HFF-Myc (cell line): ENCODE data around the gene CEND1.

Experiments used
- DNase-seq: peaks from one replicate; pipeline ENCODE4 v3.0.0-alpha.2; 2011; ENCODE audit warnings: low read depth; ENCODE audit errors: extremely low read depth
- H3K4me3 ChIP-seq: replicated peaks from 2 replicates; pipeline ENCODE4 v1.5.1; 2011; ENCODE audit warnings: low read depth, mild to moderate bottlenecking, control low read depth, low read length
- TF ChIP-seq, protein P1 (sequence below): IDR thresholded peaks from 2 replicates; pipeline ENCODE4 v1.5.1; 2012; ENCODE audit warnings: mild to moderate bottlenecking, low read depth, low read length, control low read depth; ENCODE audit errors: missing control alignments

The CEND1 gene

DNA sequence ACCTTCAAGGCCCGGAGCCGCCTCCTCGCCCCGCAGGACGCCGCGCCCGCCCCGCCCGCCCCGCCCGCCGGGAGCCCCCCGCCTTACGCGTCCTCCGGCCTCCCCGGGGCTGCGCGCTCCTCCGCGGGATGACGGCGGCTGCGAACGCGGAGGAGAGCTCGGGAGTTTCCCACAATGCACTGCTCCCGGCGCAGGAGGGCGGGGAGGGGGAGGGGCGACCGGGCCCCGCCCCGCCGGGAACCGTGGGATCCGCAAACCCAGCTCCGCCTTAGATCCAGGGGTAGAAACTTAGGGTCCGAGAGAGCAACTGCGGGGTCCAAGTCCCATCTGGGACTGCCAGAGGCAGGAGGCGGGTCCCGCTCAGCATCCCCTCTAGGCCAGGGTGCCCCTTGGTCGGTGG, at the start of gene CEND1:
CEND1 (minus strand) TSS at position 148 of the 400 bp plus-strand sequence. CDS start 1,514 bp downstream, outside the sequence.
- TF ChIP-seq, protein P1, sequence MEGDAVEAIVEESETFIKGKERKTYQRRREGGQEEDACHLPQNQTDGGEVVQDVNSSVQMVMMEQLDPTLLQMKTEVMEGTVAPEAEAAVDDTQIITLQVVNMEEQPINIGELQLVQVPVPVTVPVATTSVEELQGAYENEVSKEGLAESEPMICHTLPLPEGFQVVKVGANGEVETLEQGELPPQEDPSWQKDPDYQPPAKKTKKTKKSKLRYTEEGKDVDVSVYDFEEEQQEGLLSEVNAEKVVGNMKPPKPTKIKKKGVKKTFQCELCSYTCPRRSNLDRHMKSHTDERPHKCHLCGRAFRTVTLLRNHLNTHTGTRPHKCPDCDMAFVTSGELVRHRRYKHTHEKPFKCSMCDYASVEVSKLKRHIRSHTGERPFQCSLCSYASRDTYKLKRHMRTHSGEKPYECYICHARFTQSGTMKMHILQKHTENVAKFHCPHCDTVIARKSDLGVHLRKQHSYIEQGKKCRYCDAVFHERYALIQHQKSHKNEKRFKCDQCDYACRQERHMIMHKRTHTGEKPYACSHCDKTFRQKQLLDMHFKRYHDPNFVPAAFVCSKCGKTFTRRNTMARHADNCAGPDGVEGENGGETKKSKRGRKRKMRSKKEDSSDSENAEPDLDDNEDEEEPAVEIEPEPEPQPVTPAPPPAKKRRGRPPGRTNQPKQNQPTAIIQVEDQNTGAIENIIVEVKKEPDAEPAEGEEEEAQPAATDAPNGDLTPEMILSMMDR: no peak
- peak within 1 kb of the TSS; percentile 28 for H3K4me3 ChIP-seq
- no peak for DNase-seq

DNA sequence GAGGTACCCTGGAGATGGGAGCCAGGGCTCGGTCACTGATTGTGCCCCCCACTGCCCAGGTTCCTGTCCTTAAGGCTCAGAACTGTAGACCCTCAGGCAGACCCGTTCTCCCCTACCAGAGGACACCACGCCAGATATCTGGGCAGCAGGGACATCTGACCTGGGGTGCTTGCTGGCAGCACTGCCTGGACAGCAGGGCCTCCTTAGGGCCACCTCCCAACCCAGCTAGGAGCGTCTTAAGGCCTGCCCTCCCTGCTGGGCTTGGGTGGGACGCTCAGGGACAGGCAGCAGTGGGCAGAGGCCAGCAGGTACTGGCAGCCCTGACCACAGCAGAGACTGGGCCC, 49.4 kb upstream of the CEND1 start:
- TF ChIP-seq, protein P1: no peak
- no peak for DNase-seq

DNA sequence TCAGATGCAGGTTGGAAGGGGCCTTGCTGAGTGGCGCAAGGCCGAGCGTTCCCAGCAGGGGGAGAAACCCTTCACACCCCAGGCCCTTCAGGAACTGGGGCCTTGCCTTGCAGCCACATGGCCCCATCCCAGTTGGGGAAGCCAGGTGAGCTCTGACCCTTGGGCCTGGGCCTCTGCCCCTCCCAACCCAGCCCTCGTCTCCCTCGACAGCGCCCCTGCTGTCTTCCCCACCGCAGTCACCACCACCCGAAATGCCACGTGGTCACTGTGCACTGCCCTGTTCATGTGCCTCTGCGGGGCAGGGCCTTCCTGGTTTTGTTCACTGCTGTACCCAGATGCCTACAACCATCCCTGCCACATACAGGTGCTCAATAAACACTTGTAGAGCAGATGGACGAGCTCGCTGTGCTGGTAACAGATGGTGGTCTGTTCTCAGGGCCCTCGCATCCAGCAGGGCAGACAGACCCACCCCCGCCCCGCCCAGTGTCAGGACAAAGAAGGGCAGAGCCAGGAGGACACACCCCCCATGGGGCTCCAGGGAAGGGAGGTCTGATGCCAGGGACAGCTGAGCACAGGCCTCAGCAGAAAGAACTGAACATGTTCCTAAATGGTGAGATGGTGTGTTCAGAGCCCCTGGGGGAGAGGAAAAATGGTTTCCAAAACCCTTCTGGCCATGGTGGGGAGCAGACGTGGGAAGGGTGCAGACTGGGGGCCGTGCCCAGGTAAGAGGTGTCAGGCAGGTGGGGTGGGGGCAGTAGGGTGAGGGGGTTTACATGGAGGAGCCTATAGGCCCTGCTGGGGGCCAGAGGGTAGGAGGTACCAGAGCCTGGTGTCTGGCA, 48.8 kb upstream of the CEND1 start:
- TF ChIP-seq, protein P1: peak; percentile 21
- H3K4me3 ChIP-seq: no peak overlapping the region
- no peak for DNase-seq

More for the DNA sequence above, 49.4 kb upstream of the CEND1 start:
- H3K4me3 ChIP-seq: no peak overlapping the region

DNA sequence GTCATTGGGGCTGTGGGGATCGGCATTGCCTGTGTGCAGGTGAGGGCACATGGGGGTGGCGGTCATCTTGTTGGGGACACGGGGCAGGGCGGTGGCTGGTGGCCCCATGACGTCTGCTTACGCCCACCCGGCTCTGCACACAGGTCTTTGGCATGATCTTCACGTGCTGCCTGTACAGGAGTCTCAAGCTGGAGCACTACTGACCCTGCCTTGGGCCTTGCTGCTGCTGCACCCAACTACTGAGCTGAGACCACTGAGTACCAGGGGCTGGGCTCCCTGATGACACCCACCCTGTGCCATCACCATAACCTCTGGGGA, 48.1 kb upstream of the CEND1 start:
- no peak overlapping the region for H3K4me3 ChIP-seq
- no peak for DNase-seq
- TF ChIP-seq, protein P1: no peak

DNA sequence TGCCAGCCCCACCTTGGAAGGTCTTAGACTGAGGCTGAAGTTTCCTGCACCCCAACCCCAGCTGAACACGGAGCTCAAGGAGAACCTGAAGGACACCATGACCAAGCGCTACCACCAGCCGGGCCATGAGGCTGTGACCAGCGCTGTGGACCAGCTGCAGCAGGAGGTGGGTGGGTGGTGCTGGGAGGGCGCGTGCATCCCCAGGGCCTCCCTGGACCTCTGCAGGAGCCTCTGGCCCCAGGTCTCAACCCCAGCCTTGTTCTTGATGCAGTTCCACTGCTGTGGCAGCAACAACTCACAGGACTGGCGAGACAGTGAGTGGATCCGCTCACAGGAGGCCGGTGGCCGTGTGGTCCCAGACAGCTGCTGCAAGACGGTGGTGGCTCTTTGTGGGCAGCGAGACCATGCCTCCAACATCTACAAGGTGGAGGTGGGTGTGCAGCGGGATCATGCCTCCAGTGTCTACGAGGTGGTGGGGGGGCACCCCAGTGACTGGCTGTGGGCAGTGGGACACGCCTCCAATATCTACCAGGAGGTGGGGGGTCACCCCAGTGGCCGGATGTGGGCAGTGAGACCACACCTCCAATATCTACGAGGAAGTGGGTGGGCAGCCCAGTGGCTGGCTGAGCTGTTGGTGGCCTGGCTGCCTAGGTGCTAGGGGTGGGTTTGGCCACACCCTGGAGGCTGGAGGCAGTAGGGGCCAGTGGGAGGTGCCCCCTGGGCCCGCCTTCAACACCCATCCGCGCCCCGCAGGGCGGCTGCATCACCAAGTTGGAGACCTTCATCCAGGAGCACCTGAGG, 47.5 kb upstream of the CEND1 start:
- TF ChIP-seq, protein P1: no peak
- no peak for DNase-seq

DNA sequence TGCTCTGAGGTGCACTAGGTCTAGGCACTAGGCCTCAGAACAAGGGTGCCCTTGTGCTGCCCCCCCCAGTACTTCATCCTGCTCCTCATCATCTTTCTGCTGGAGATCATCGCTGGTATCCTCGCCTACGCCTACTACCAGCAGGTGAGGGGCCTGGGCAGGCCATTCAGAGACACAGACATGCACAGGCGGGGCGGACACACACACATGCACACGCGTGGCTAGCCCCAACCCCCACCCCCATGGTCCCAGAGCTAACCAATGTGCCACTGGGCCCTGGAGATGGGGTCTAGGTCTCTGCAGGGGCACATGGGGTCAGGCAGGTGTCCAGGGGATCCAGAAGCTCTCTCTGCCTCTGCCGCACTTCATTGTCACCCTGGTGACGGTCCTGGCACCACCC, 46.8 kb upstream of the CEND1 start:
- DNase-seq: no peak
- TF ChIP-seq, protein P1: no peak
- no peak overlapping the region for H3K4me3 ChIP-seq

More for the DNA sequence above, 47.5 kb upstream of the CEND1 start:
- no peak overlapping the region for H3K4me3 ChIP-seq
